Endodermal cell (in vitro differentiated cells): ENCODE data around the gene CCDC43. TPM values are rescaled to one million over a fixed set of nuclear protein-coding genes. Genes with fewer than 3 reads are reported as not detected.

Experiments used
- DNase-seq: peaks from one replicate; pipeline ENCODE4 v3.0.0-alpha.2; 2017
- H3K27ac ChIP-seq: 2 replicates; pipeline ENCODE4 v1.5.1; 2013; ENCODE audit warnings: mild to moderate bottlenecking, low read depth, low read length, moderate library complexity
- H3K27me3 ChIP-seq: 2 replicates; pipeline ENCODE4 v1.6.1; 2013; ENCODE audit warnings: mild to moderate bottlenecking, low read length, moderate library complexity; ENCODE audit not compliant: insufficient read depth, control insufficient read depth, poor library complexity, severe bottlenecking
- H3K36me3 ChIP-seq: 2 replicates; pipeline ENCODE4 v1.7.0; 2013; ENCODE audit warnings: mild to moderate bottlenecking, low read length, moderate library complexity; ENCODE audit not compliant: control insufficient read depth, insufficient read depth
- H3K4me1 ChIP-seq: one replicate; pipeline ENCODE4 v1.7.0; 2013; ENCODE audit warnings: low read length; ENCODE audit not compliant: control insufficient read depth, insufficient read depth
- H3K4me3 ChIP-seq: 2 replicates; pipeline ENCODE4 v1.5.1; 2013; ENCODE audit warnings: mild to moderate bottlenecking, low read length, moderate library complexity
- H3K9ac ChIP-seq: 2 replicates; pipeline ENCODE4 v1.6.1; 2013; ENCODE audit warnings: mild to moderate bottlenecking, low read length, moderate library complexity; ENCODE audit not compliant: poor library complexity, severe bottlenecking; ENCODE audit errors: extremely low read depth
- H3K9me3 ChIP-seq: 2 replicates; pipeline ENCODE4 v1.6.1; 2013; ENCODE audit warnings: mild to moderate bottlenecking, low read length, moderate library complexity; ENCODE audit not compliant: control insufficient read depth
- H3K27ac Mint-ChIP-seq: 2 replicates; pipeline ENCODE4 v1.8.0; 2020; ENCODE audit warnings: mixed read lengths
- H3K27me3 Mint-ChIP-seq: 2 replicates; pipeline ENCODE4 v1.8.0; 2021; ENCODE audit warnings: mild to moderate bottlenecking, mixed read lengths; ENCODE audit not compliant: insufficient read depth
- H3K36me3 Mint-ChIP-seq: 2 replicates; pipeline ENCODE4 v1.8.0; 2020; ENCODE audit warnings: low read depth, mixed read lengths
- H3K4me1 Mint-ChIP-seq: 2 replicates; pipeline ENCODE4 v1.8.0; 2020; ENCODE audit warnings: mixed read lengths
- H3K4me3 Mint-ChIP-seq: 2 replicates; pipeline ENCODE4 v1.8.0; 2020; ENCODE audit warnings: mild to moderate bottlenecking, moderate library complexity, mixed read lengths
- H3K9me3 Mint-ChIP-seq: 2 replicates; pipeline ENCODE4 v1.8.0; 2020; ENCODE audit warnings: mild to moderate bottlenecking, mixed read lengths
- WGBS, 2 experiments: methylation state at CpG; one replicate each; pipeline versions ENCODE4 v1.1.5 to v1.1.7; 2013; ENCODE audit warnings: missing lambda C conversion rate in 2 of 2, mixed read lengths in 1 of 2; ENCODE audit not compliant: insufficient coverage in 1 of 2, insufficient read length in 1 of 2; 5-methylcytosine and 5-hydroxymethylcytosine counted together
- total RNA-seq, 2 donors: library from RNA; stranded (reverse); fragmentation: NEBNext Ultra II Directional in 1 of 2; extraction: Animal tissue kit (Norgen Biotek cat#: 25700) in 1 of 2; gene quantifications; 2 replicates in 1 of 2; 3 replicates in 1 of 2; pipeline ENCODE4 v1.2.1, GENCODE V29; 2021
- TF ChIP-seq, protein P1 (sequence below): fragments of 200-600 bp; sonication (generic); conservative IDR thresholded peaks from 2 replicates; pipeline ENCODE4 v1.5.0; 2021; ENCODE audit warnings: antibody characterized with exemption, mild to moderate bottlenecking

Gene CCDC43
- total RNA-seq, 2 donors from 2014 or later: 35.7 to 38.1 TPM

DNA sequence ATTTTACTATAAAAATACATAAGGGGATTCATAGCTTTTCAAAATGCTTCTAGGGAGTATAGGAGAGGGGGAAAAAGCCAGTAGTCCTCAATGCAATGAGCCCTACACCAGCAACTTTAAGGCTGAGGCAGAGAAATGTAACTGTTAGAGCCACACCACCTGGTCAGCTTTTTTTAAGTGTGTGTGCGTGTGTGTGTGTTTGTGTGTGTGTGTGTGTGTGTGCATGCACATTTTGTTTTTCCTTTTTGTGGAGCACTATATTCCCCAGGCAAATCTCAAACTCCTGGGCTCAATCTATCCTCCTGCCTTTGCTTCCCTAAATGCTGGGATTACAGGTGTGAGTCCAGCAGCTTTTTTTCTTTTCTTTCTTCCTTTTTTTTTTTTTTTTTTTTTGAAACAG is 35.6 kb downstream of the CCDC43 start:
- Histone ChIP-seq H3K4me1 (no peaks in the 10 kb centered on the region), H3K4me3 (no peak overlapping the region), H3K27me3 (peaks cover 58% of the 10 kb centered on the region), H3K36me3 (no peaks in the 10 kb centered on the region), H3K9ac (no peak overlapping the region), H3K9me3 (no peaks in the 10 kb centered on the region), H3K27ac (no peak overlapping the region)
- no peak overlapping the region for H3K27ac Mint-ChIP-seq
- H3K4me3 Mint-ChIP-seq: no peak overlapping the region
- H3K4me1 Mint-ChIP-seq: no peaks in the 10 kb centered on the region
- peaks cover 76% of the 10 kb centered on the region for H3K27me3 Mint-ChIP-seq
- WGBS, 2 experiments: 83% methylated on average over 1 of the region's 1 CpG; no CpG with 5 or more reads in 1 of the 2 experiments
- H3K9me3 Mint-ChIP-seq: peaks cover 10% of the 10 kb centered on the region
- TF ChIP-seq, protein P1, sequence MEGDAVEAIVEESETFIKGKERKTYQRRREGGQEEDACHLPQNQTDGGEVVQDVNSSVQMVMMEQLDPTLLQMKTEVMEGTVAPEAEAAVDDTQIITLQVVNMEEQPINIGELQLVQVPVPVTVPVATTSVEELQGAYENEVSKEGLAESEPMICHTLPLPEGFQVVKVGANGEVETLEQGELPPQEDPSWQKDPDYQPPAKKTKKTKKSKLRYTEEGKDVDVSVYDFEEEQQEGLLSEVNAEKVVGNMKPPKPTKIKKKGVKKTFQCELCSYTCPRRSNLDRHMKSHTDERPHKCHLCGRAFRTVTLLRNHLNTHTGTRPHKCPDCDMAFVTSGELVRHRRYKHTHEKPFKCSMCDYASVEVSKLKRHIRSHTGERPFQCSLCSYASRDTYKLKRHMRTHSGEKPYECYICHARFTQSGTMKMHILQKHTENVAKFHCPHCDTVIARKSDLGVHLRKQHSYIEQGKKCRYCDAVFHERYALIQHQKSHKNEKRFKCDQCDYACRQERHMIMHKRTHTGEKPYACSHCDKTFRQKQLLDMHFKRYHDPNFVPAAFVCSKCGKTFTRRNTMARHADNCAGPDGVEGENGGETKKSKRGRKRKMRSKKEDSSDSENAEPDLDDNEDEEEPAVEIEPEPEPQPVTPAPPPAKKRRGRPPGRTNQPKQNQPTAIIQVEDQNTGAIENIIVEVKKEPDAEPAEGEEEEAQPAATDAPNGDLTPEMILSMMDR: no peak
- H3K36me3 Mint-ChIP-seq: peaks cover 4% of the 10 kb centered on the region
- DNase-seq: no peak

DNA sequence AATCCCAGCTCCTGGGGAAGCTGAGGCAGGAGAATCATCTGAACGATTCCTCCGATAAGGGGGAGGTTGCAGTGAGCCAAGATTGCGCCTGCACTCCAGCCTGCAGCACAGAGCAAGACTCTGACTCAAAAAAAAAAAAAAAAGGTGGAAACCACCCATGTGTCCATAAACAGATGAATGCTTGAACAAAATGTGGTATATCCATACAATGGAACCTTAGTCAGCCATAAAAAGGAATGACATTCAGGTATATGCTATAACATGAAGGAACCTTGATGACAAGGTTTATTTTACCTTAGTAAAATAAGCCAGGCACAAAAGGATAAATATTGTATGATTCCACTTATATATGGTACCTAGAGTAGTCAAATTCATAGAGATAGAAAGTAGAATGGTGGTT is 36.2 kb downstream of the CCDC43 start:
- H3K36me3 ChIP-seq: no peaks in the 10 kb centered on the region
- no peak for DNase-seq
- Mint-ChIP-seq H3K36me3 (peaks cover 4% of the 10 kb centered on the region), H3K4me3 (no peak overlapping the region), H3K27me3 (peaks cover 81% of the 10 kb centered on the region), H3K4me1 (no peaks in the 10 kb centered on the region), H3K27ac (no peak overlapping the region), H3K9me3 (peaks cover 10% of the 10 kb centered on the region)
- H3K27ac ChIP-seq: no peak overlapping the region
- WGBS, 2 experiments: 91 to 100% methylated on average over 2 to 3 of the region's 3 CpGs
- no peak overlapping the region for H3K9ac ChIP-seq
- no peaks in the 10 kb centered on the region for H3K4me1 ChIP-seq
- no peaks in the 10 kb centered on the region for H3K9me3 ChIP-seq
- H3K4me3 ChIP-seq: no peak overlapping the region
- peaks cover 60% of the 10 kb centered on the region for H3K27me3 ChIP-seq
- TF ChIP-seq, protein P1: no peak

DNA sequence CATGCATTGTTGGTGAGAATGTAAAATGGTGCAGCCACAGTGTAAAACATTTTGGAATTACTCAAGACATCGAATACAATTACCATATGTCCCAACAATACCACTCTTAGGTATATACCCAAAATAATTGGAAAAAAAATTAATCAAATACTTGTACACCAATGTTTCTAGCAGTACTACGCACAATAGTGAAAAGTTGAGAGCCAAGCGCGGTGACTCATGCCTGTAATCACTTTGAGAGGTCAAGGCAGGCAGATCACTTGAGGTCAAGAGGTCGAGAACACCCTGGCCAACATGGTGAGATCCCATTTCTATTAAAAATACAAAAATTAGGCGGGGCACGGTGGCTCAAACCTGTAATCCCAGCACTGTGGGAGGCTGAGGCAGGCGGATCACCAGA is 36.8 kb downstream of the CCDC43 start:
- Mint-ChIP-seq H3K27ac (no peak overlapping the region), H3K27me3 (peaks cover 77% of the 10 kb centered on the region), H3K9me3 (peaks cover 10% of the 10 kb centered on the region), H3K4me1 (no peaks in the 10 kb centered on the region), H3K36me3 (peaks cover 4% of the 10 kb centered on the region), H3K4me3 (no peak overlapping the region)
- peaks cover 58% of the 10 kb centered on the region for H3K27me3 ChIP-seq
- no peak overlapping the region for H3K9ac ChIP-seq
- no peak for DNase-seq
- H3K9me3 ChIP-seq: no peaks in the 10 kb centered on the region
- H3K27ac ChIP-seq: no peak overlapping the region
- H3K36me3 ChIP-seq: no peaks in the 10 kb centered on the region
- H3K4me1 ChIP-seq: no peaks in the 10 kb centered on the region
- TF ChIP-seq, protein P1: no peak
- no peak overlapping the region for H3K4me3 ChIP-seq
- WGBS, 2 experiments: 80 to 87% methylated on average over 8 of the region's 8 CpGs
